Keratinocyte (primary cell): ENCODE data around the gene KCNN1. TPM values are rescaled to one million over a fixed set of nuclear protein-coding genes. Genes with fewer than 3 reads are reported as not detected.

Experiments
- DNase-seq: peaks from one replicate; pipeline ENCODE4 v3.0.0-alpha.2; 2011; ENCODE audit warnings: low read depth, missing footprints, low spot score
- FAIRE-seq: peaks from 2 replicates; lab custom pipeline; 2011; peaks lifted over from hg19 to GRCh38; lab: Jason Lieb, UNC
- H2AFZ ChIP-seq: 2 replicates; pipeline ENCODE4 v1.6.0; 2012; ENCODE audit warnings: low read length, control low read depth, inconsistent platforms; ENCODE audit not compliant: control insufficient read depth
- H3K27ac ChIP-seq: 2 replicates; pipeline ENCODE4 v1.5.1; 2011; ENCODE audit warnings: low read length; ENCODE audit not compliant: control insufficient read depth, insufficient read depth
- H3K27me3 ChIP-seq: 3 replicates; pipeline ENCODE4 v1.6.0; 2011; ENCODE audit warnings: low read length; ENCODE audit not compliant: control insufficient read depth, insufficient read depth; ENCODE audit errors: extremely low read depth
- H3K36me3 ChIP-seq, 2 experiments: 2 replicates in 1 of 2; 3 replicates in 1 of 2; pipeline ENCODE4 v1.5.1; 2011; ENCODE audit warnings: low read length in 2 of 2, mild to moderate bottlenecking in 1 of 2; ENCODE audit not compliant: control insufficient read depth in 2 of 2, insufficient read depth in 2 of 2; ENCODE audit errors: extremely low read depth in 1 of 2
- H3K4me1 ChIP-seq: 3 replicates; pipeline ENCODE4 v1.5.1; 2011; ENCODE audit warnings: low read length; ENCODE audit not compliant: control insufficient read depth, insufficient read depth; ENCODE audit errors: extremely low read depth
- H3K4me2 ChIP-seq: 3 replicates; pipeline ENCODE4 v1.6.0; 2011; ENCODE audit warnings: low read depth, low read length; ENCODE audit not compliant: control insufficient read depth, insufficient read depth; ENCODE audit errors: extremely low read depth
- H3K4me3 ChIP-seq, 3 experiments: fragments of 200-600 bp in 1 of 3; sonication (generic) in 1 of 3; 2 replicates in 2 of 3; 3 replicates in 1 of 3; pipeline ENCODE4 v1.5.1; 2011 to 2016; ENCODE audit warnings: low read length in 3 of 3, mild to moderate bottlenecking in 3 of 3, control low read depth in 2 of 3, inconsistent platforms in 1 of 3, low read depth in 1 of 3, mixed read lengths in 1 of 3, mixed run types in 1 of 3, moderate library complexity in 1 of 3; ENCODE audit not compliant: control insufficient read depth in 2 of 3, insufficient read depth in 2 of 3; ENCODE audit errors: extremely low read depth in 1 of 3
- H3K79me2 ChIP-seq: 2 replicates; pipeline ENCODE4 v1.6.0; 2012; ENCODE audit warnings: low read length; ENCODE audit not compliant: control insufficient read depth, insufficient read depth
- H3K9ac ChIP-seq: 3 replicates; pipeline ENCODE4 v1.6.0; 2011; ENCODE audit warnings: low read length; ENCODE audit not compliant: control insufficient read depth, insufficient read depth; ENCODE audit errors: extremely low read depth
- H3K9me1 ChIP-seq: 3 replicates; pipeline ENCODE4 v1.6.0; 2011; ENCODE audit warnings: low read length; ENCODE audit not compliant: control insufficient read depth, insufficient read depth; ENCODE audit errors: extremely low read depth
- H3K9me3 ChIP-seq: 2 replicates; pipeline ENCODE4 v1.5.1; 2012; ENCODE audit warnings: low read depth, low read length; ENCODE audit not compliant: control insufficient read depth
- H4K20me1 ChIP-seq: 3 replicates; pipeline ENCODE4 v1.6.0; 2011; ENCODE audit warnings: low read length; ENCODE audit not compliant: control insufficient read depth, insufficient read depth; ENCODE audit errors: extremely low read depth
- CTCF ChIP-seq, 3 experiments: IDR thresholded peaks in 1 of 3; conservative IDR thresholded peaks in 1 of 3; optimal IDR thresholded peaks in 1 of 3; 2 replicates in 2 of 3; 3 replicates in 1 of 3; pipeline versions ENCODE3 to v1.5.1; 2011; ENCODE audit warnings: low read length in 3 of 3, mild to moderate bottlenecking in 3 of 3, moderate library complexity in 2 of 3, control low read depth in 1 of 3, inconsistent platforms in 1 of 3; ENCODE audit not compliant: insufficient read depth in 2 of 3; ENCODE audit errors: extremely low read depth in 1 of 3
- EZH2 ChIP-seq: IDR thresholded peaks from one replicate; pipeline ENCODE4 v1.6.1; 2012; ENCODE audit warnings: inconsistent platforms, mild to moderate bottlenecking, low read length, moderate library complexity
- dilution Hi-C: fragments of 300-500 bp; cut with MboI; formaldehyde crosslinking; loops from one replicate; pipeline ENCODE4 v1.7.0; 2020; ENCODE audit warnings: low sequenced_read_pairs; ENCODE audit not compliant: extremely low pct_ligation_motif_present
- polyA plus RNA-seq, 5 experiments: library from polyadenylated mRNA; depleted of rRNA in 3 of 5; stranded (reverse) in 3 of 5; stranded (forward) in 1 of 5; unstranded in 1 of 5; fragments of >200 nt; gene quantifications; 1 replicate in 1 of 5; 2 replicates in 3 of 5; 3 replicates in 1 of 5; pipeline versions ENCODE4 v1.2.1 to v1.2.3, GENCODE V29; 2011 to 2012; ENCODE audit warnings: missing spikeins in 2 of 5, low read depth in 1 of 5, low replicate concordance in 1 of 5

The KCNN1 gene
- polyA plus RNA-seq, 1 donor (not counting 4 experiments of a cell fraction or from before 2014, with no cell fraction given): not detected

- H3K9me3 ChIP-seq: no peaks in the 10 kb centered on the region
- H3K27ac ChIP-seq: no peak overlapping the region
- DNase-seq: no peak
- H3K9me1 ChIP-seq: no peaks in the 10 kb centered on the region
- no peak for FAIRE-seq
- no peak overlapping the region for H3K4me3 ChIP-seq
- no peaks in the 10 kb centered on the region for H3K36me3 ChIP-seq
- no peaks in the 10 kb centered on the region for H3K27me3 ChIP-seq
- no peaks in the 10 kb centered on the region for H3K4me1 ChIP-seq
- no peaks in the 10 kb centered on the region for H4K20me1 ChIP-seq
- no peak for TF ChIP-seq CTCF (optimal IDR thresholded peaks at IDR 0.05 in 1 of 3, IDR thresholded peaks at IDR 0.05 in 1 of 3, conservative IDR thresholded peaks at IDR 0.05 in 1 of 3; ENCODE audit: extremely low read depth in 1 of 3, insufficient read depth in 2 of 3, low read length in 3 of 3)
- TF ChIP-seq EZH2: no peak
- H3K9ac ChIP-seq: no peak overlapping the region
- dilution Hi-C loops: no loop called here
- no peak overlapping the region for H3K4me2 ChIP-seq
- H2AFZ ChIP-seq: no peak overlapping the region
- H3K79me2 ChIP-seq: no peaks in the 10 kb centered on the region
Observed at GRCh38 chr19:17988161-17988560, 21.3 kb downstream of the KCNN1 start.

DNA sequence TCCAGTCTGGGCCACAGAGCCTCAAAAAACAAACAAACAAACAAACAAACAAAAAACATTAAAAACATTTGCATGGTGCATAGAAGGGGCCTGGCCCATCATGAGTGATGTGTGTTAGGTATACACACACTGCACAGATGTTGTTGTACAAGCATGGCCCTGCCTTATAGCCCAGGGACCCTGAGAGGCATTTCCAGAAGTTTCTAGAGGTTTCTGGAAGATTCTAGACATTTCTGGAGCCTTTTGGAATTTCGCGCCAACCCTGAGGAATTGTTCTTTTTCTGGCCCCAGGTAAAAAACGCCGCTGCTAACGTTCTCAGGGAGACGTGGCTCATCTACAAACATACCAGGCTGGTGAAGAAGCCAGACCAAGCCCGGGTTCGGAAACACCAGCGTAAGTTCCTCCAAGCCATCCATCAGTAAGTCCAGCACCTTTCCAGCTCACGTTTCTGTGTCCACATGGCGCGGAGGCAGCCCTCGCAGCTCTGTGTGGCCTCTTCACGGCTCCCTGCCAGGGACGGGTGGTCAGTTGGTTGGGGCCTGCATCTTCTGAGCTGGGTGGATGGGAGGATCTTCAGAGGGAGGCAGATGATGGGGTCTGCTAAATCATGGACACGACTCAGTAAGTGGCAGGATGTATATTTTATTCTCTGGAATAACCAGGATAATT is 22.7 kb downstream of the KCNN1 start:
- no peaks in the 10 kb centered on the region for H3K9me1 ChIP-seq
- no peak overlapping the region for H3K4me3 ChIP-seq
- H3K9ac ChIP-seq: no peak overlapping the region
- no peaks in the 10 kb centered on the region for H3K79me2 ChIP-seq
- H3K27ac ChIP-seq: no peak overlapping the region
- dilution Hi-C loops: no loop called here
- H2AFZ ChIP-seq: no peak overlapping the region
- H3K27me3 ChIP-seq: no peaks in the 10 kb centered on the region
- no peaks in the 10 kb centered on the region for H4K20me1 ChIP-seq
- TF ChIP-seq EZH2 (no peak), CTCF (optimal IDR thresholded peaks at IDR 0.05 in 1 of 3, IDR thresholded peaks at IDR 0.05 in 1 of 3, conservative IDR thresholded peaks at IDR 0.05 in 1 of 3; ENCODE audit: extremely low read depth in 1 of 3, insufficient read depth in 2 of 3, low read length in 3 of 3) (no peak)
- H3K4me1 ChIP-seq: peaks cover 5% of the 10 kb centered on the region
- no peaks in the 10 kb centered on the region for H3K9me3 ChIP-seq
- H3K4me2 ChIP-seq: no peak overlapping the region
- H3K36me3 ChIP-seq: no peaks in the 10 kb centered on the region
- DNase-seq (no peak), FAIRE-seq (no peak)
